GM19239 (cell line): Measurements from ENCODE around the gene F3.

ENCODE experiments used
- DNase-seq: peaks from one replicate; pipeline ENCODE4 v3.0.0; 2011; ENCODE audit warnings: low spot score; ENCODE audit not compliant: insufficient read length
- FAIRE-seq: peaks from 2 replicates; lab custom pipeline; 2011; peaks lifted over from hg19 to GRCh38; lab: Jason Lieb, UNC

Gene F3

DNA sequence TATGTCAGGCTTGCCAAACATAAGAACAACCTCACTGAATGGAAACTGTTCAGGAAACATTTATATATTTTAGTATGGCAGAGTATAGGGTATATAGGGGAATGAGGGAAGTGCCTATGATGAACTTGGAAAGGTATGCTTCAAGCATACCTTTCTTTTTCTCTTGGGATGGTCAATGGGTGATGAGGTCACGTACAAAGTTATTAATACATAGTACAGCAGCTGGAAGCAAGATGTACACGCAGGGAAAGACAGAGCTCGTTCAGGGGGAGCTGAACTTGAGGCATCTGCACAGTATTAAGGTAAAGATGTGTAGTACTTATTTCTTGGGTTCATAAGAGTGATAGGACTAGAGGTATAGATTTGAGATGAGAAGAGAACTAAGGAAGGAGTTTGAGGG lies 61.9 kb downstream of the F3 start:
- FAIRE-seq = no peak
- no peak for DNase-seq
